ENCODE measurements around the gene TMEM61.

TMEM61 gene

DNA sequence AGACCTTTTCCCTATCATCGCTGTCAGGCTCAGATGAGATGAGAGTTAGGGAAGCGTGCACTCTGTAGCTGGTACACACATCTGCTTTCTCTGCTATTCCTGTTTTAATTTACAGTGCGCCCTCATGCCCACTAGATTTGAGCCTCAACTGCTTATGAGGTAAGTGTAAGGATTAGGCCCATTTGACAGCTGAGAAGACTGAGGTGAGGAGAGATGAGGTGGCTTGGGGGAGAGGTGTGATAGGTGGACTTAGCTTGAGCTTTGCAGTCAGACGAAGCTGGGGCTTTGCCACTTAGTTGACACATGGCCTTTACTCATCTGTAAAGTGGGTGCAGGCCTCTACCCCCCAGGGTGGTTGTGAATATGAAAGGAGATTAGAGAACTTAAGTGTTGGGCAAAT, 8.5 kb downstream of the TMEM61 start:
- TF ChIP-seq, protein P1, sequence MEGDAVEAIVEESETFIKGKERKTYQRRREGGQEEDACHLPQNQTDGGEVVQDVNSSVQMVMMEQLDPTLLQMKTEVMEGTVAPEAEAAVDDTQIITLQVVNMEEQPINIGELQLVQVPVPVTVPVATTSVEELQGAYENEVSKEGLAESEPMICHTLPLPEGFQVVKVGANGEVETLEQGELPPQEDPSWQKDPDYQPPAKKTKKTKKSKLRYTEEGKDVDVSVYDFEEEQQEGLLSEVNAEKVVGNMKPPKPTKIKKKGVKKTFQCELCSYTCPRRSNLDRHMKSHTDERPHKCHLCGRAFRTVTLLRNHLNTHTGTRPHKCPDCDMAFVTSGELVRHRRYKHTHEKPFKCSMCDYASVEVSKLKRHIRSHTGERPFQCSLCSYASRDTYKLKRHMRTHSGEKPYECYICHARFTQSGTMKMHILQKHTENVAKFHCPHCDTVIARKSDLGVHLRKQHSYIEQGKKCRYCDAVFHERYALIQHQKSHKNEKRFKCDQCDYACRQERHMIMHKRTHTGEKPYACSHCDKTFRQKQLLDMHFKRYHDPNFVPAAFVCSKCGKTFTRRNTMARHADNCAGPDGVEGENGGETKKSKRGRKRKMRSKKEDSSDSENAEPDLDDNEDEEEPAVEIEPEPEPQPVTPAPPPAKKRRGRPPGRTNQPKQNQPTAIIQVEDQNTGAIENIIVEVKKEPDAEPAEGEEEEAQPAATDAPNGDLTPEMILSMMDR (IDR thresholded peaks at IDR 0.05) = no peak

DNA sequence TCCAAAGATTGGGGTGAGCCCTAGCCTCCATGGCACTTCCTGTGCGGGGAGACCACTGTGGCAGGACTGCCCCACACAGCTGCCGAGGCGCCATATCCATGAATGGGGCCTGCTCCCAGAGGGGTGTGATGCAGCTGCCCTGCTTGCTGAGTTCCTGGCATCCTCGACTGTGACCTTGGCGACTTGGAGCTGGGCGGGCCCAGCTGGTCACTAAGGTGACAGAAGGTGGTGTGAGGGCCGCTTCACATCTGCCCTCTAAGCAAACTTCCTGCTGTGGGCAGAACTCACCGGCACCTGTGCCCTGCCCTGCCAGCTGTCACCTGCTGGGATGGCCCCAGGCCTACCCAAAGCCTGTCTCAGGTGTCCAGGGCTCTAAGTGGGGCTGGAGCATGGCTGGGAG, 9.0 kb downstream of the TMEM61 start:
- TF ChIP-seq, protein P1 (IDR thresholded peaks at IDR 0.05) = no peak

DNA sequence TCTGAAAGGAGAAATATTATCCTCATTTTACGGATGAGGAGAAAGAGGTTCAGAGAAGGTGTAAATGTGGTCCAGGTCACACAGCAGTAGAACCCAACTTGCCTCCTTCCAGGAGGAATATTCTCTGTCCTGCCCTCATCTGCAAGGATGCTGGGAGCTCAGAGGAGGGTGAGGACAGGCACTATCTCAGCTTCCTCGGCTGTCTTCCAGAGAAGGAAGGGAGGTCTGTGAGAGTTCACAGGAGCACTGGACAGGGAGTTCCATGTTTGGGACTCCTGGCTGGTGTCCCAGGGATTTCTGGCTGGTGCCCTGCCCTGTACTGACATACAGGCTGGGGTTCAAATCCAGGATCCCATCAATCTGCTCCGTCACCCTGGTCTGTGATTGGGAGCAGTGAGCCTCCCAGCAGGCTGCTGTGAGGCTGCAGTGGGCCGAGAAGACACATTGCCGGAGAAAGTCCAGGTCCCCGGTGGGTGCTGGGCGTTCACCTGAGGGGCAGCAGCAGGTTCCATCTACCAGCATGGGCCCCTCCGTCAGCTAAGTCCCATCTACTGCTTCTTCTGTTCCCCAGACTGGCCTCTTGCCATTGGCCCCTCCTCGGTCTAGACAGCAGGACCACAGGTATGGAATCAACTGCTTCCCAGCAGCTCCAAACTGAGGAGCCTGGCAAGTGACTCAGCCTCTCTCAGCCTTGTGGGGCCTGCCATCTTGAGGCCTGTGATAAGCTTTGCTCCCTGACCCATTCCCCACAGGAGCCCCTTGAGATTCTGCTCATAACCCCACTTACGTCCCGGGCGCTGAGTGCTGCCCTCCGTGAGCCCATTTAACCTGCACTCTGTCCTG, 9.8 kb downstream of the TMEM61 start:
- TF ChIP-seq, protein P1 (IDR thresholded peaks at IDR 0.05) = no peak

DNA sequence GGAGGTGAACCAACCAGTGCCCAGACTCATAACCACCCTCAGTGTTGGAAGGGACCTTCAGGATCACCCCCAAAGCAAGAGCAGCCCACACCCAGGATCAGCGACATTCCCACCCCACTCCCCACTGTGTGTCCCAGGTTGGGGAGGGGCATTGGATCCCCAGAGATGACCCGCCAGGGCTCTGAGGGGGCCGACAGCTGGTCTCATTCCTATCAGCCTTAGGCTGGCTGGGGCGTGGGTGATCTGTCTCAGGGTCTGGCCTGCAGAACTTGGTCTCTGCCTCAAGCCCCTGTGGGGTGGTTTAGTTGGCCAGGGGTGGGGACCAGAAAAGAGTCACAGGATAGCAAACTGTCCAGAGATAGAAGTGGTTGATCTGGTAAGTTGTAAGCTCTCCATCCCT, 10.5 kb downstream of the TMEM61 start:
- TF ChIP-seq, protein P1 (IDR thresholded peaks at IDR 0.05) = no peak

DNA sequence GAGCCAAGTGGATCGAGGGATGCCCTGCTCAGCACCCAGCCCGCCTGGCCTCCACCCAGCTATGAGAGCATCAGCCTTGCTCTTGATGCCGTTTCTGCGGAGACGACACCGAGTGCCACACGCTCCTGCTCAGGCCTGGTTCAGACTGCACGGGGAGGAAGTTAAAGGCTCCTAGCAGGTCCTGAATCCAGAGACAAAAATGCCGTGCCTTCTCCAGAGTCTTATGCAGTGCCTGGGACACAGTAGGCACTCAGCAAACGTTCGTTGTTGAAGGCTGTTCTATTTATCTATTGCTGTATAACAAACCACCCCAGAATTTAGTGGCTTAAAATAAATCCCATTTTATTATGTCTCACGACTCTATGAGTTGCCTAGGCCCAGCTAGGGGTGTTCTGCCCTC, 11.5 kb downstream of the TMEM61 start:
- TF ChIP-seq, protein P1 (IDR thresholded peaks at IDR 0.05) = no peak

DNA sequence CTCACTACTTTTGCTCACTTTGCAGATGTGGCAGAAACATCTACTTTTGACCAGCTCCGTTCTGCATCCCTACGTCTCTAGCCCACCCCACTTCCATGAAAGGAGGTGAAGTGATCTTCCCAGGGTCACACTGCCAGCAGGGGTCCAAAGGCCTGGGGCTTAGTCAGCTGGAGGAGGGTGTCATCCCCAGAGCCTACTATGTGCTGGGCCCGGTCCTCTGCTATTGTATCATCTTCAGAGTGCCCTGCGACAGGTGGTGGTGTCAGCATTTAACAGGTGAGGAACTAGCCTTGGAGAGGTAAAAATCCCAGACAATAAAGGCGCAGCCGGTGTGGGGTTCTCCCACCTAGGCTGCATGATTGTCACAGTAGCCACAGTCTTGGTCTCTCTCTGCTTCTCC, 12.7 kb downstream of the TMEM61 start:
- TF ChIP-seq, protein P1 (IDR thresholded peaks at IDR 0.05) = no peak

DNA sequence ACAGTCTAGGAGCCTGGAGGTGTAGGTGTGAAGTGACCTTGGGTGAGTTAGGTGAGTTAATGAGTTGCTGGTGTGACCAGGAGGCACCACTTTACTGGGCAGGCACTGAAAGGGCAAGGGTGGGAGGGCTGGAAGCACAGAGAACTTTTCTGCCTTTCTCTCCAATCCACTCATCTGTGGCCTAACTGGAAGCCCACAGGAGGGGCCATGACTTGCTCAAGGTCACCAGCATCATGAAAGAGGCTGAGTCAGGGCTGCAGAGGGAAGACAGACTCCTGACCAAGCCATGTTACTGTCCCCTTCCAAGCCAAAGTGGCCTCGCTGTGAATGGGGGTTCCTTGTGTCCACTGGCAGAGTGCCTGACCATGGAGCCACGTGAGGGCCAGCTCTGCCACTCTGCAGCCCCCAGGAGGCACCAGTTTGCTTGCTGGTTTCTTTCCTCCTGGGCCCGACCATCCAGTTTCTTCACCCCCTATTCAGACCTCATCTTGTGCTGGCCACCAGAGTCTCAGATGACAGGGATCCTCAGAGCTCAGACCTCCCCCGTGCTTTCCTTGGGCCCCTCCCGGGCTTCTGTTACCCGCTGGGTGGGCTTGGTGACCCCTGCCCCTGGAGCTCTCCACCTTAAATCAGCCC, 14.0 kb downstream of the TMEM61 start:
- TF ChIP-seq, protein P1 (IDR thresholded peaks at IDR 0.05) = no peak

All from LNCAP (cell line).